Fibroblast of skin of scalp (primary cell): ENCODE data around the gene ZNHIT3.
"Not testable (repeated sequence)": the region's sequence is repeated elsewhere in the genome, so short reads cannot be mapped to it uniquely, and the experiment has no call there.

Experiments
- DNase-seq: peaks from one replicate; pipeline ENCODE4 v3.0.0-alpha.2; 2013

Gene ZNHIT3

GRCh38 chr17:36484021-36484420, 2.5 kb upstream of the ZNHIT3 start:
- not testable (repeated sequence) for DNase-seq

- no peak for DNase-seq
These were observed 1.5 kb upstream of the ZNHIT3 start for GRCh38 chr17:36485027-36485426.

- peak; percentile 5 for DNase-seq
These were observed 677 bp upstream of the ZNHIT3 start for GRCh38 chr17:36485805-36486203.

- no peak for DNase-seq
These were observed 7.5 kb downstream of the ZNHIT3 start for GRCh38 chr17:36493956-36494355.

GRCh38 chr17:36494674-36495073, 8.2 kb downstream of the ZNHIT3 start:
- no peak for DNase-seq

GRCh38 chr17:36495076-36495578, 8.6 kb downstream of the ZNHIT3 start:
- DNase-seq: no peak

- DNase-seq: peak; percentile 13
These were observed 9.7 kb downstream of the ZNHIT3 start for GRCh38 chr17:36496018-36496789.

GRCh38 chr17:36498155-36498554, 11.7 kb downstream of the ZNHIT3 start:
- DNase-seq: no peak

GRCh38 chr17:36498560-36499300, 12.2 kb downstream of the ZNHIT3 start:
- DNase-seq: no peak

GRCh38 chr17:36500745-36501225, 14.3 kb downstream of the ZNHIT3 start:
- DNase-seq: peak; percentile 7

- DNase-seq: no peak
These were observed 14.9 kb downstream of the ZNHIT3 start for GRCh38 chr17:36501351-36501750.

GRCh38 chr17:36501963-36502362, 15.5 kb downstream of the ZNHIT3 start:
- no peak for DNase-seq

GRCh38 chr17:36503456-36504155, 17.1 kb downstream of the ZNHIT3 start:
- DNase-seq: no peak

- no peak for DNase-seq
These were observed 17.7 kb downstream of the ZNHIT3 start for GRCh38 chr17:36504156-36504545.

- DNase-seq: no peak
These were observed 18.7 kb downstream of the ZNHIT3 start for GRCh38 chr17:36505171-36505570.

GRCh38 chr17:36506249-36506826, 19.9 kb downstream of the ZNHIT3 start:
- DNase-seq: no peak

GRCh38 chr17:36506831-36507230, 20.4 kb downstream of the ZNHIT3 start:
- DNase-seq: no peak

GRCh38 chr17:36507266-36507665, 20.8 kb downstream of the ZNHIT3 start:
- DNase-seq: no peak

- not testable (repeated sequence) for DNase-seq
These were observed 22.0 kb downstream of the ZNHIT3 start for GRCh38 chr17:36508439-36508838.

- no peak for DNase-seq
These were observed 22.9 kb downstream of the ZNHIT3 start for GRCh38 chr17:36509272-36509985.

GRCh38 chr17:36510636-36511035, 24.2 kb downstream of the ZNHIT3 start:
- DNase-seq: no peak

GRCh38 chr17:36511216-36511615, 24.7 kb downstream of the ZNHIT3 start:
- no peak for DNase-seq
